Sigmoid colon (tissue), 4 donors: ENCODE measurements around the gene WNT5A.

ENCODE experiments used
- CTCF ChIP-seq, 4 experiments: fragments of 450-650 bp in 3 of 4; fragments of 200-600 bp in 1 of 4; IDR thresholded peaks; one replicate each; pipeline ENCODE4 v1.5.1; 2016 to 2019; ENCODE audit warnings: antibody characterized with exemption in 4 of 4, mild to moderate bottlenecking in 3 of 4, moderate library complexity in 2 of 4
- EP300 ChIP-seq, 4 donors: sonication (generic); formaldehyde crosslinking; IDR thresholded peaks; one replicate each; pipeline ENCODE4 v1.6.1; 2017; ENCODE audit warnings: antibody characterized with exemption in 4 of 4
- POLR2A ChIP-seq, 2 donors: fragments of 450-650 bp; IDR thresholded peaks; one replicate each; pipeline ENCODE4 v1.6.1; 2016; ENCODE audit warnings: antibody characterized with exemption in 2 of 2, mild to moderate bottlenecking in 2 of 2, moderate library complexity in 2 of 2
- POLR2AphosphoS5 ChIP-seq, 4 donors: sonication (generic); formaldehyde crosslinking; IDR thresholded peaks; one replicate each; pipeline ENCODE4 v1.6.1; 2017; ENCODE audit warnings: antibody characterized with exemption in 4 of 4

- TF ChIP-seq POLR2A (IDR thresholded peaks at IDR 0.05) (no peak), CTCF (IDR thresholded peaks at IDR 0.05) (no peak), POLR2AphosphoS5 (IDR thresholded peaks at IDR 0.05) (no peak), EP300 (IDR thresholded peaks at IDR 0.05) (no peak)
Observed at GRCh38 chr3:55477306-55478303, 9.5 kb downstream of the WNT5A start.
